ENCODE results near the gene SPATA2L.

Gene SPATA2L

DNA sequence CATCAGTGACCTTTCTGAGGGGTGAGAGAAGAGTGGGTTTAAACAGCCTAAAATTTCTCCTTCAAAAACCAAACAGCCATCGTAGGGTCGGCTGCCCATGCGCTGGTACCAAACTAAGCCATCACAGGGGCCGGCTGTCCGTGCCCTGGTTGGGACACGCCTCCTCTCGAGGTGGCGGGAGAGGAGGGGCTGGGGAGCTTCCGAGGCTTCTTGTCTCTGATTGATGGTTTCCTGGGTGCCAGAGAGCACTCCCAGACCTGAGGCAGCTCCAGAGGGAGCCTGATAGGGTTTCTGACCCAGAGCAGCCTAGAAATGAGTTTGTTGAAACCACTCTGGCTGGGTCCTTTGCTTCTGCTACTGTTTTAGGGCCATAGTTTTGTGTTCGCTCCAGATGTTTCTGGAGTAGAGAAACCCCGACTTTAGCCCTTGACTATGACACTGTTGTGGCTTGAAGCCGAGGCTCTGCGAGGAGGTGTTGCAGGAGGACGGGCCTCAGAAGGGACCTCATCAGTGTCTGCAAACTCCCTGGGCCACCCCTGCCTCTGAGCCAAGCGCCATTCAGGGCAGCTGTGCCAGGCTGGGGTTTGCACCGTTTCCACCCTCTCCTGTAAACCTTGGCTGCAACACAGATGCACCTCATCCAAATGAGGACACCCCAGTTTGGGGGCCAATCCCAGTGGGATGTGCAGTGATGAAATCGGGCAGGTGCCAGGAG, 26.1 kb upstream of the SPATA2L start:
- no peak for DNase-seq

DNA sequence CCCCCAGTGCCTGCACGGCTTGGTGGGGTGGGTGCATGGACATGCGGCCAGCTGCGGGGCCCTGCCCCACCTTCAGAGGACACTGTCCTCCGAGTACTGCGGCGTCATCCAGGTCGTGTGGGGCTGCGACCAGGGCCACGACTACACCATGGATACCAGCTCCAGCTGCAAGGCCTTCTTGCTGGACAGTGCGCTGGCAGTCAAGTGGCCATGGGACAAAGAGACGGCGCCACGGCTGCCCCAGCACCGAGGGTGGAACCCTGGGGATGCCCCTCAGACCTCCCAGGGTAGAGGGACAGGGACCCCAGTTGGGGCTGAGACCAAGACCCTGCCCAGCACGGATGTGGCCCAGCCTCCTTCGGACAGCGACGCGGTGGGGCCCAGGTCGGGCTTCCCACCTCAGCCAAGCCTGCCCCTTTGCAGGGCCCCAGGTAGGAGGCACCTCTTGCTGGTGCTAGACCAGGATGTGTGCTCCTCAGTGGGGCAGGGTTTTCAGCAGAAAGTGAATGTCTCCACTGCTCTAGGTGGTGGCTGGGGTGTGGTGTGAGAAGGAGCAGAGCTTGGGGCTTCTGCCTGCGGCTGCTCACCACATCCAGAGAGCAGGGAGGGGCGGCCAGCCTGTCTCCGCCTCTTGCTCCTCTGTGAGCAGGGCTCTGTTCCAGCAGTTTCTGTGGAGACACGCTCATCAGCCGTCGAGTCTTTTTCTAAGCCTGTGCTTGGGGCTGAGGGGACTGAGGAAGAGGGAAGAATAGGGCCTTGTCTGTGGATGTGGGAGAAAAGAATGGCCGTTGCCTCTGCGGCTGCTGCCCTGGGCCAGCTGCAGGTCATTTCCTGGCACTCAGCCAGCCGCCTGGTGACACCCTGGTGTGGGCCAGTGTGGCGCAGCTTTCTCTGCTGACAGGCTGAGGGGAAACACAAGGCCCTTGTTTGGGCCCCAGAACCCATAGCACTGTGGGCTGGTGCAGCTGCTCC, 22.1 kb upstream of the SPATA2L start:
- no peak for DNase-seq

DNA sequence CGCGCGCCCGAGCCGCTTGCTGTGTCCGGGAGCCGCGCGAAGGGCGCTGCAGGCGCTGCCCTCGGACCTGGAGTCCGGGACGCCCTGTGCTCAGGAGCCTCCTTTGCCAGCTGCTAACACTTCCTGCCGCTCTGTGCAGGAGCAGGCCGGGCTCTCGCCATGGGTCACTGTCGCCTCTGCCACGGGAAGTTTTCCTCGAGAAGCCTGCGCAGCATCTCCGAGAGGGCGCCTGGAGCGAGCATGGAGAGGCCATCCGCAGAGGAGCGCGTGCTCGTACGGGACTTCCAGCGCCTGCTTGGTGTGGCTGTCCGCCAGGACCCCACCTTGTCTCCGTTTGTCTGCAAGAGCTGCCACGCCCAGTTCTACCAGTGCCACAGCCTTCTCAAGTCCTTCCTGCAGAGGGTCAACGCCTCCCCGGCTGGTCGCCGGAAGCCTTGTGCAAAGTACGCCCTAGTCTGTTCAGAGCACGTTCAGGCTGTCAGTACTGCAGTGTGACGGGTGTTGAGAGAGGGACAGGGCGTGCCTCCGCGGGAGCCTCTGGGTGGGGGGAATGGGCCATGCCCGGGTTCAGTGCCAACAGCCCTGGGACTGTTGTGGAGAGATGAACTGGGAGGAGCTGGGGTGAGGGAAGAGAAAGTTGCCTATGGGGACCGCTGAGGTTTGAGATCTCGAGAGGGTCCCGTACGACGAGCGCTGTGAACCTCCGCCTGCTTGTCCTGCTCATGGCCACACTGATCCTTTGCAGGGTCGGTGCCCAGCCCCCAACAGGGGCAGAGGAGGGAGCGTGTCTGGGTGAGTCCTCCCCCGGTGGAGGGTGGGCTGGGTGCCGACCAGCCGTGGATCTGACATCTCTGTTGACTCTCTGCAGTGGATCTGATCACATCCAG, 21.1 kb upstream of the SPATA2L start:
- no peak for DNase-seq

DNA sequence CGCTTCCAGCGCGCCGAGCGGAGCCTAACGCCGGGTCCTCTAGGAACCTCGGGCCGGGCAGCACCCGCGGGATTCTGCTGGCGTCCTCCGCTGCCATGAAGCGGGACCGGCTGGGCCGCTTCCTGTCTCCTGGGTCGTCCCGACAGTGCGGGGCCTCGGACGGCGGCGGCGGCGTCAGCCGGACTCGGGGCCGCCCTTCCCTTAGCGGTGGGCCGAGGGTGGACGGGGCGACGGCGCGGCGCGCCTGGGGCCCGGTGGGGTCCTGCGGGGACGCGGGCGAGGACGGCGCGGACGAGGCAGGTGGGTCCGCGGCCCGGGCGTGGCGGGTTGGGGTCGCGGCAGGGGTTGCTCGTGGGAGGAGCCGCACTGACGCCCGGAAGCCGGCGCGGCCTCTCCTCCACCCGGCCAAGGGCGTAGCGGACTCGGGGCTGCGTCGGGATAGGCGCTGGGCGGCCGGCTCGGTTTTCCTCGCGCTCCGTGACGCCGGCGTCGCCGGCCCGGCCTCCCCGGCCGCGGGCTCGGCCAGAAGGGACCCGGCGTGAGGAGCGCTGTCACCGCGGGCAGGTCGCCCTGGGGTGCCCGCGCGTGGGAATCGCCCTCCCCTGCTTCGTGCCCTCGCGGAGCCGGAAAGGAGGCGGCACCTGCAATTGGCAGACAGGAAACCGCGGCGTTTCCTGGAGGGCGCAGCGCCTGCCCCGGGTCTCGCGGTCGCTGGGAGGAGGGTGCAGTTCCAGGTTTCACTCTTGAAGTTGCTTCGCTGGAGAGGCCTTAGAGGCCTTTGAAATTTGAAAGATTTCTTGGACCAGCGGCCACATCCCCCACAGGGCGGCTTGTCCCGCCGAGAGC, 20.3 kb upstream of the SPATA2L start:
- DNase-seq: no peak

DNA sequence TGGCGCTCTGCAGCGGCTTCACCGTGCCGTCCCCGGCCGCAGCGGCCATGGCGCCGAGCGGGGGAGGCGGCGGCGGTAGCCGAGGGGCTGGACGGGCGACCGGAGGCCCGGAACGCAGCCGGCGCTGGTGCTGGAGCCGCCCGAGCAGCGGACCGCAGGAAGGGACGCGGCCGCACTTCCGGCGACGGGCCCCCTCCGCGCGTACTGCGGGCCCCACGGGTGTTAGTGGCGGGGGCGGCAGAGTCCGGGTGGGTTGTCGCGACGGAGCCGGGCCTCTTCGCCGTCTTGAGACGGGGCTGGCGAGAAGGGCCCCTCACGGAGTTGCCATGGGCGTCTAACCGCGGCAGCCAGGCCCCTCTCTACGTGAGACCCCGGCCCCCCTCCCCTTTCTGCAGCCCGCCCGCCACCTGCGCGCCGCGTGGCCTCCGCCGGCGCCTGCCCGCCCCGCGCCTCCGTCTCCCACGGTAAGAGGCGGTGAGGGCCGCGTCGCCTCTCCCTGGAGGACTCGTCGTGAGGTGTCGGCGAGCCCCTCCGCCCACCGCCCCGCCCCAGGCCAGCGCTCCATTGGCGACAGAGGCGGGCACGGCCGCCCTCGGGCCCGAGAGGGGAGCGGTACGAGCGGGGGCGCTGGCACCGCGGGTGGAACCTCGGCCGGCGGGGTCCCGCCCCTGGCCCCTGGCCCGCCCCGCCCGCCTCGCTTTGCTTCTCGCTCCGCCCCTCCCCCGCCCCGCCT, 19.5 kb upstream of the SPATA2L start, which contains the start of the genes VPS9D1 and ZNF276:
VPS9D1 (minus strand) TSS at position 86 of the 733 bp plus-strand sequence; CDS start at position 49, 37 bp downstream.
ZNF276 (plus strand) TSS at position 725 of the 733 bp plus-strand sequence. CDS start 104 bp downstream, outside the sequence.
- DNase-seq: peak; percentile 32

DNA sequence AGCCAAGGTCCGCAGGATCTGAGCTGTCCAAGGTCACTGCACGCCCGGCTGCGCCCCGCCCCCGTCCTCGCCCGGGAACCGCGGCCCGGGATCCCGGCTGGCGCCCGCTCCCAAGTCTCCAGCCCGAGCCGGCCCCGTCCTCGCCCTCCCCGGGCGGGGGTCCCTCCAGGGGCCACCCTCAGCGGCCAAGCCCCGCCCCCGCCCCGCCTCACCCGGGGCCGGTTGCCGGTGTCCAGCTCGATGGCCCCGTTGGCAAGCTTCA, 19.0 kb upstream of the SPATA2L start:
- DNase-seq: no peak

DNA sequence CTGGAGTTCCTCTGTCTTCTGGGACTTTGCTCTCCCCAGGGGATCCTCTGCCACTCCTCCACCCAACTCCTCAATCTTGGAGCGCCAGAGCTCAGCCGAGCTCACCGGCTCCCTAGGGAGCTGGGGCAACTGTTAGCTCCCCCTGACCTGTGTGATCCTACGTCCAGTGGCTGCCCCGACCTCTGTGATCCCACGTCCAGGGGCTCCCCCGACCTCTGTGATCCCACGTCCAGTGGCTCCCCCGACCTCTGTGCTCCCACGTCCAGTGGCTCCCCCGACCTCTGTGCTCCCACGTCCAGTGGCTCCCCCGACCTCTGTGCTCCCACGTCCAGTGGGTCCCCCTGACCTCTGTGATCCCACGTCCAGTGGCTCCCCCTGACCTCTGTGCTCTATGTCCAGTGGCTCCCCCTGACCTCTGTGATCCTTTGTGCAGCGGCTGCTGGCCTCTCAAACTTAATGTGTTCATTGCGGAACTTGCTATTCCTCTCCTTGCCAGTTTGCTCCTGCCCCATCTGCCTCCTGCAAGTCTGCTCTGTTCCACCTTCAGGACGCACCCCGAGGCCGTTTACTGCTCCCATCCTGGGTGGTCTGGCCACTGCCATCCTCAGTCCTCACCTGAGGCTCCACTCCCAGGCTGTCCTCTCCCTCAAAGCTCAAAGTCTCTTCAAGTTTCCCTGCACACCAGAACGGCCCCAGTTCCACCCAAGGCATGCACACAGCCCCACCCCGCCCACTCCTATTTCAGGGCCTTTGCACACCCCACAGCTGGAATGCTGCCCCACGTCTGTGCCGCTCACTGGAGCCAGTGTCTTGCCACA, 16.4 kb upstream of the SPATA2L start:
- no peak for DNase-seq

DNA sequence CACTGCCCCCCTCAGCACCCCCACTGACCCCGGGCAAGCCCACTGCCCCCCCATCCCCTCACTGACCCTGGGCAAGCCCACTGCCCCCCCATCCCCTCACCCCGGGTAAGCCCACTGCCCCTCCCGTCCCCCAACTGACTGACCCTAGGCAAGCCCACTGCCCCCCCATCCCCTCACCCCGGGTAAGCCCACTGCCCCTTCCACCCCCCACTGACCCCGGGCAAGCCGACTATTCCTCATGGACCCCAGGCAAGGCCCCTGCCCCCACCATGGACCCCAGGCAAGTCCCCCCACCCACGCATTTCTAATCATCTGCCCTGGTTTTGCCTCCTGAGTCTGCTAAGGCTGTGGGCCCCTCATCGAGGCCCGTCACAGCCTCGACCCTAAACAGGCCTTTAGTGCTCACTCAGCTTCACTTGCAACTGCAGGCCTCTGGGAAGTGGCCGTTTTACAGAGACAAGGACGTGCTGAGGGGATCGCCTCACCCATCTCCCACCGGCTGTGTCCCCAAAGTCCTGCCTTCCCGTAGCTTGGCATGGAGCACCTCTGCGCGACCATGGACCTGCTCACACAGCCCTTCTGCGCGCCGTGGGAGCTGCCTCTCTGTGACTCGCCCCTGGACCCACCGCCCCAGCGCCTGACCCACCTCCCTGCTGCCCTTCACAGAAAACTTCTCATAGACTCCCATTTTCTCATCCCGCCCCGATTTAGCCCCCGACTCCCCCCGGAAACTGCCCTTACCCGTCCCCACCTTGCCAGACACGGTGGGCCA, 15.6 kb upstream of the SPATA2L start:
- DNase-seq: no peak

DNA sequence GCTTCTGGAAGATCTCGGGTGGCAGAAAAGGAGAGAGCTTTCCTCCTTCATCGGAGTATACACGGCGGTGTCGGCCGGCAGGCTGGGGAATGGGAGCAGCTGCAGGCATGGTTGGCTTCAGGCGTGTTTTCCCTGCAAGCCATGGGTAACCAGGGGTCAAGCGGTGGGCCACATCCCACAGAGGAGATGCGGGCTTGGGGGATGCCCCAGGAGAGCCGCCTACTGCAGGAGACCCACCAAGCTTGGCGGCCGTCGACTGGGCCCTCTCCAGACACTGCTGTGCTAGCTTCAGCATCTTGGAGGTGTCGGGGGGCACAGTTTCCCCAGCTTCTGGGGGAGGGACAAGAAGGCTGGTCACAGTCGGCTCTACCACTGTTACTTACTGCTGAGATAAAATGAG, 15.0 kb upstream of the SPATA2L start:
- no peak for DNase-seq

DNA sequence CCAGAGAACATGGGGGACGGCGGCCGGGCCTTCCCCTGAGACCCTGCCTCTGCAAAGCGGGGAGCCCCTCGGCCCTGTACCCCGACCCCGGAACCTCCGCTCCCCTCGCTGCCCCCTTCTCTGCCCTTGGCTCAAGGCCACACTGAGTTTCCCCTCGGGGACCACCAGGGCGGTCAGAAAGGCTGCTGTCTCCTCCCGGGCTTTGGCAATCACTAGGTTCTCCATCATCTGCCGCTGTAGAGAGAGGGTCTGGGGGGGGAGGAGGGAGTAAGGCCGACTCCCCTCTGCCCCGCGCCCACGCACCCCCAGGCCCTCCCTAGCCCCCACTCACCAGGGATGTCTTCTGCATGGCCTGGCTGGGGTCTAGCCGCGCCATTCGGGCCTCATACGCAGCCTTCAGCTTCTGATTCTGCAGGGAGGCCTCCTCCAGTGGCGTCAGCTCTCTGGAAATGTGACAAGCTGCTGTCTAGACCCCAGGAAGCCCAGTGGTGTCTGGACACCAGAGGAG, 10.8 kb upstream of the SPATA2L start:
- no peak for DNase-seq

DNA sequence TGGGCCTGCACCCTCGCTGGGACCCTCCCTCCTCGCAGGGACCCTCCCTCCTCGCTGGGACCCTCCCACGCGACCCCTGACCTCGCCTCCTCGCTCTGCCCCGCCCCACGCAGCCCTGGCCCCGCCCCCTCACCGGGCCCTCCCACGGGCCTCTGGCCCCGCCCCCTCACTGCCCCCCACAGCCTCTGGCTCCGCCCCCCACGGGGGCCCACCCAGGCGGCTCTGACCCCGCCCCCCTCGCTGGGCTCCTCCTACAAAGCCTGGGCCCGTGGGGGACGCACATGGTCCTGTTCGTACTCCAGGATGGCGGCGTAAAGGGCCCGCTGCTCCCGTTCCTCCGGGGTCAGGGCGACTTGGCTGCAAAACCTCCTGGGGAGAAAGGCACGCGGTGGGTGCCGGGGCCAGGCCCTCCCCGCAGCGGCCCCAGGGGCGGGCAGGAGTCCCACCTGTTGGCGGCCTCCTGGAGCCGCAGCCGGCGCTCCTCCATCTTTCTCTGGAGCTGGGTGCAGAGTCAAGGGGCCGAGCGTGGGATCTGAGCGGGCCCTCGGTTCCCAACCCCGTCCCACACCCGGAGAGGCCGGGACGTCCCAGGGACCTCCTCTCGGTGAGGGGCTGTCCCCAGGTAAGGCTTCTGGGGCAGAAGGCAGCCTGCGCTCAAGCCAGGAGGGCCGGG, 10.2 kb upstream of the SPATA2L start:
- DNase-seq: peak; percentile 14

DNA sequence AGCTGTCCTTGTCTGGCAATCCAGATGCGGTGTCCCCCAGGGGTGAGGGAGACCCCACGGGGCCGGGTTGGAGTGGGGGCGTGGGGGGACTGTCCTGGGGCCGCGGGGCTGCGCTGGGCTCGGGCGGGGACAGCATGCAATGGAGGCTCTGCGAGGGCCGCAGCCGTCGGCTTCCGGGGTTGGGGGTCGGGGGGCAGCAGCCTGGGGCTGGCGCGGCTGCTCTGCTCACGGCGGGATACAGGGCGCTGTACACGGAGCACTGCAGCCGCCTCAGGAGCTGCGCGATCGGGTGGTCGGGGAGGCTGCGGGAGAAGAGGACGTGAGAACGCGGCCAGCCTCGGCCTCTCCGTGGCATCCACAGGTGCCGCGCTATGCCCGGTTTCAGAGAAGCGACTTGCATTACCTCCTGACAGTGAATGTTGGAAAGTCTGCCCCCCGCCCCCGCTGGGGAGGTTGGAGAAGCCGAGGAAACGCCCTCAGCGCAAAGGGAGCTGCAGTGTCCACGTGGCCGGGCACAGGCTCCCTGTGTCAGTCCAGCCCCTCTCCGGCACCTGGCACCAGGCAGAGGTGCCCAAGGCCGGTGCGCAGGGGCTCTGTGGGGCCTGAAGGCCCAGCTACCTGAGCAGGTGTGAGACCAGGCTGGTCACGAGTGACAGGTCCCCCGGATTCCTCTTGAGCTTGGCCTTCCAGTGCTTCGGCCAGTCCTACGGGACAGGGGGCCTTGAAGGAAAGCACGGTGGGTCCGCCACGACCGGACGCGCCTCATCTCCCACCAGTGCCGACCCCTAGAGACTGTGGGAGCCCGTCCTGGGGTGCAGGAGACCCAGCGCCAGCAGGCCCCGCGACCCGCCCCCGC, 9.4 kb upstream of the SPATA2L start:
- DNase-seq: no peak

DNA sequence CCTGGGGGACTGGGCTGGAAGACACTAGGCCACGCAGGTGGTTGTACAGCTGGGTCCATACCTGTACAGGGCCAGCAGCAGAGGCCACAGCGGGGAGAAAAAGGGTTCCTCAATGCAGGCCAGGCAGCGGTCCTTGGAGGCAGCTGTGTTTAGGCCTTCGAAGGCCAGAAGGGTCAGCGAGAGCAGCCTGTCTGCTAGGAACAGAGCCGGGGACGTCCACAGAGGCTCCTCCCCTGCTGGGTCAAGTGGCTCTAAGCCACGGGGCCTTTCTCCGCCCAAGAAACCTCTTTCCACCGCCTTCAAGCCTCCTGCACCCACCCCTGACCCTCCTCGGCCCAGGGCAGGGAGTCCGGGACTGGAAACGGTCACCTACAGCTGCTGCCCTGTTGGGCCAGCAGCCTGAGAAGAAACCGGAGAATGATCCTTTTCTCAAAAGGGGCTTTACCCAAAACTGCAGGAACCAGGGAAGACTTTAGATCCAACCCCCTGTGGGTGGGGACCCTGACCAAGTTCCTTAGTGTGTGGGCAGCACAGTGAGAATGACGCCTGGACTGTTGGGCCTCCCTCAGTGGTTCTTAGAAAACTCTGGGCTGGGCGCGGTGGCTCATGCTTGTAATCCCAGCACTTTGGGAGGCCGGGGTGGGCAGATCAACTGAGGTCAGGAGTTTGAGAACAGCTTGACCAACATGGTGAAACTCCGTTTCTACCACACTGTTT, 8.4 kb upstream of the SPATA2L start:
- DNase-seq: no peak

DNA sequence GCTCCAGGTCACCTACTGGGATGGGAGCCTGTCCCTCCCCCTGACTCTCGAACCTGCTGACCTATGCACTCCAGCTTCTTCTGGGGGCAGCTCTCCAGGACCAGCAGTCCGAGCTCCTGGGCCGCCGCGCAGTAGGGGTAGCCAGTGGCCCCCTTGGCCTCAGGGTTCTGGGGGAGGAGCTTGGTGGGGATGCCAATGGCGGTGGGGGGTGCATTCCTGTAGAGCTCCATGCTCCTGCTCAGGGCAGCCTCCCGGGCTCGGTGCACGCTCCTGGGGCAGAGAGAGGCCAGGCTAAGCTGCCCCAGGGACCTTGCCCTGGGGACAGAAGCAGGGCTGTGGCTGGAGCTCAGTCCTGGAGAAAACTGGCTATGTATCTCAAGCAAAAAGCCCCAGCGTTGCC, 7.7 kb upstream of the SPATA2L start:
- DNase-seq: no peak

DNA sequence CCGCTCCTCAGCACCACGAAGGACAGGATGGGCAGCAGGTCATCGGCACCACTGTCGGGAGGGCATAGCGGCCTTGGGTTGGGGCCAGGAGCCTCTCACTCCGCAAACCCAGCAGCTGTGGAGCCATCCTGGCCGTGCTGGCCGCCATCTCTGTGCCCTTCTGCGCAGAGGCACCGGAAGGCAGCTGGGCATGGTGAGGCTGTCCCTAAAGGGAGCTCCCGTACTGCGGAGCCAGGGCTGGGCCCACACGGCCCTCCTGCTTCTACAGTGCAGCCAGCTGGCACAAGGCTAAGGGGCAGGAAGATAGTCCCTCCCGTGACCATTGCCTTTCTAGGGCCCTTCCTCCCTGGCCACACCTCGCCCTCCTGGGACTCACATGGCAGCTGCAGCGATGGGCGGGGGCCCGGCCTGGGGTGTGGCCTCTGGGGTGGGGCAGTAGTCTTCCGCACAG, 7.0 kb upstream of the SPATA2L start:
- no peak for DNase-seq

DNA sequence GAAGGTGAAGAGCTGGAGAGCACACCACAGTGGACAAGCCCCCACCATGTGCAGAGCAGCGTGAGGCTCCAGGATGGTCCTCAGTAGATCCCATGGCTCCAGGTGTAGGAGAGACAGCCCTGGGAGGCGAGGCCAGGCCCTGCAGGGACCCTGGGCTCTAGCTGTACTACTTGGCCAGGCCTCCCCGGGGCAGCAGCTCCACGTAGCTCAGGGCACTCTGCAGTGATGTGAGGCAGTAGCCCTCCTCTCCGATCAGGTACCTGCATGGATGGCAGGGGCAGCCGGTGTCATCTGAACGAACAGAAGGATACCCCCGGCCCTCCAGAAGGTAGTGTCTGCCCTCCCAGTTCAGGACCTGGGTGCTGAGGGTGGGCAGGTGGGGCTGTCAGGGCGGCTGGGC, 6.2 kb upstream of the SPATA2L start:
- DNase-seq: no peak

All from NCI-H1105 treated with DMSO at 0.1 percent for 48 hours (cell line).